Trophoblast cell (in vitro differentiated cells and primary cell): ENCODE data around the gene TIGAR.
A peak's percentile ranks its signal among the peaks of the same experiment; 100 is the strongest.

Experiments used
- DNase-seq, 2 donors: peaks; one replicate each; pipeline ENCODE4 v3.0.0-alpha.2; 2016
- H2AFZ ChIP-seq: 2 replicates; pipeline ENCODE4 v1.6.1; 2013; ENCODE audit warnings: low read length, moderate library complexity, mild to moderate bottlenecking; ENCODE audit not compliant: insufficient read depth, poor library complexity
- H2AK5ac ChIP-seq: 2 replicates; pipeline ENCODE4 v1.6.1; 2013; ENCODE audit warnings: mild to moderate bottlenecking, low read length
- H2BK120ac ChIP-seq: 2 replicates; pipeline ENCODE4 v1.6.1; 2013; ENCODE audit warnings: low read length, mild to moderate bottlenecking, moderate library complexity; ENCODE audit not compliant: insufficient read depth, poor library complexity
- H2BK12ac ChIP-seq: 2 replicates; pipeline ENCODE4 v1.6.1; 2013; ENCODE audit warnings: mild to moderate bottlenecking, low read length, moderate library complexity
- H2BK5ac ChIP-seq: 2 replicates; pipeline ENCODE4 v1.6.1; 2013; ENCODE audit warnings: low read length, low read depth, moderate library complexity, mild to moderate bottlenecking; ENCODE audit not compliant: poor library complexity
- H3K14ac ChIP-seq: 2 replicates; pipeline ENCODE4 v1.6.1; 2013; ENCODE audit warnings: mild to moderate bottlenecking, low read length
- H3K18ac ChIP-seq: 2 replicates; pipeline ENCODE4 v1.6.1; 2013; ENCODE audit warnings: mild to moderate bottlenecking, low read length
- H3K23ac ChIP-seq: 2 replicates; pipeline ENCODE4 v1.6.1; 2013; ENCODE audit warnings: low read length
- H3K27ac ChIP-seq: 2 replicates; pipeline ENCODE4 v1.5.1; 2013; ENCODE audit warnings: low read depth, mild to moderate bottlenecking, inconsistent platforms, low read length, moderate library complexity
- H3K27me3 ChIP-seq: 2 replicates; pipeline ENCODE4 v1.6.1; 2013; ENCODE audit warnings: inconsistent platforms, mild to moderate bottlenecking, low read length, moderate library complexity; ENCODE audit not compliant: insufficient read depth
- H3K36me3 ChIP-seq, 2 experiments: 1 replicate in 1 of 2; 2 replicates in 1 of 2; pipeline ENCODE4 v1.6.1; 2013; ENCODE audit warnings: low read length in 2 of 2, mild to moderate bottlenecking in 2 of 2, moderate library complexity in 1 of 2; ENCODE audit not compliant: insufficient read depth in 2 of 2, control insufficient read depth in 1 of 2
- H3K4ac ChIP-seq: 2 replicates; pipeline ENCODE4 v1.6.1; 2013; ENCODE audit warnings: low read depth, mild to moderate bottlenecking, low read length, moderate library complexity
- H3K4me1 ChIP-seq, 2 experiments: 1 replicate in 1 of 2; 2 replicates in 1 of 2; pipeline ENCODE4 v1.6.1; 2013; ENCODE audit warnings: low read length in 2 of 2, mild to moderate bottlenecking in 2 of 2, moderate library complexity in 1 of 2; ENCODE audit not compliant: insufficient read depth in 2 of 2, control insufficient read depth in 1 of 2
- H3K4me2 ChIP-seq: 2 replicates; pipeline ENCODE4 v1.6.1; 2013; ENCODE audit warnings: inconsistent platforms, mild to moderate bottlenecking, low read length, moderate library complexity
- H3K4me3 ChIP-seq: 2 replicates; pipeline ENCODE4 v1.5.1; 2013; ENCODE audit warnings: mild to moderate bottlenecking, low read depth, low read length, inconsistent platforms
- H3K79me1 ChIP-seq: one replicate; pipeline ENCODE4 v1.6.1; 2013; ENCODE audit warnings: low read length
- H3K79me2 ChIP-seq: 2 replicates; pipeline ENCODE4 v1.6.1; 2013; ENCODE audit warnings: low read length, mild to moderate bottlenecking; ENCODE audit not compliant: control insufficient read depth, insufficient read depth, poor library complexity
- H3K9ac ChIP-seq: 2 replicates; pipeline ENCODE4 v1.6.1; 2013; ENCODE audit warnings: mild to moderate bottlenecking, low read length
- H3K9me3 ChIP-seq: 2 replicates; pipeline ENCODE4 v1.6.1; 2013; ENCODE audit warnings: low read depth, mild to moderate bottlenecking, control low read depth, inconsistent platforms, low read length; ENCODE audit not compliant: insufficient read depth
- H4K12ac ChIP-seq: 2 replicates; pipeline ENCODE4 v1.6.1; 2013; ENCODE audit warnings: low read depth, mild to moderate bottlenecking, low read length, moderate library complexity
- H4K8ac ChIP-seq: 2 replicates; pipeline ENCODE4 v1.6.1; 2013; ENCODE audit warnings: low read depth, mild to moderate bottlenecking, low read length, moderate library complexity
- H4K91ac ChIP-seq: one replicate; pipeline ENCODE4 v1.6.1; 2013; ENCODE audit warnings: low read depth, mild to moderate bottlenecking, low read length, moderate library complexity
- WGBS: extraction: QIAGEN DNeasy Blood & Tissue Kit; methylation state at CpG from one replicate; pipeline ENCODE4 v1.1.7; 2013; ENCODE audit warnings: missing lambda C conversion rate; ENCODE audit not compliant: insufficient read length, insufficient coverage; ENCODE audit errors: extremely low coverage; 5-methylcytosine and 5-hydroxymethylcytosine counted together

Gene TIGAR

DNA sequence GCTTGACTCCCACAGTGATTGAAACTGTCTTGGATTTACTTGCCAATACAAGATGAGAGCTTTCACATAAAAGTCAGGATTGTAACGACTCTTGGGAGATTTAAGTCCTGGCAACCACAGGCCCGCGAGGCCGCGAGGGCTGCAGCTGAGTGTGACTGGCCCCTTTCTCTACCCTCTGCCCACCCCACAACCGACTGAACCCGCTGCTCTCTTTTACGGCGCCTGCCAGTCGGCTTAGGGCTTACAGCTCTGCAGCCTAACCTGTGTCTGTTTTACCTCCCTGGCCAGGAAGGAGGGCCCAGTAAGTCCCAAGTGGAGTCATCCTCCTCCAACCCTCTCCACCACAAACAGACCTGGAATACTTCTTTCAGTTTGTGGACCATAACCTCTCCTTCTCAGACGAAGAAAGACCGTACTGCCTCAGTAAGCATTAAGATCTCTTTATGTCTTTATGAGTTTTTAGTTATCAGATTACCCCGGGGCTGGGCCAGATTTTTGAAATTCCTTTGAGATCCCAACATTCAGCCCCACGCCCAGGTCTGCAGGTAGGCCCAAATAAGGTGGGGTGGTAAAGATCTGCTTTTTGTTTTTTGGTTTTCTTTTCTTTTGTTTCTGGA lies 12.6 kb upstream of the TIGAR start:
- Histone ChIP-seq H4K12ac (no peak overlapping the region), H3K4me2 (peak overlapping the region; percentile 18), H2BK120ac (no peak overlapping the region), H3K4ac (no peak overlapping the region), H3K27ac (peak overlapping the region; percentile 76), H3K36me3 (peaks cover 12 to 14% of the 10 kb centered on the region in 2 experiments), H2AK5ac (no peak overlapping the region), H2AFZ (peak overlapping the region; percentile 12), H2BK5ac (peak overlapping the region; percentile 19), H4K91ac (peak overlapping the region; percentile 60), H3K4me1 (peaks cover 6 to 9% of the 10 kb centered on the region in 2 experiments), H2BK12ac (no peak overlapping the region), H3K9ac (no peak overlapping the region), H3K27me3 (no peaks in the 10 kb centered on the region), H3K4me3 (no peak overlapping the region), H3K18ac (no peak overlapping the region), H4K8ac (peak overlapping the region; percentile 31), H3K79me2 (no peaks in the 10 kb centered on the region), H3K14ac (peak overlapping the region; percentile 16), H3K79me1 (peaks cover 10% of the 10 kb centered on the region), H3K23ac (no peak overlapping the region), H3K9me3 (no peaks in the 10 kb centered on the region)
- no CpG with 5 or more reads among the region's 14 CpGs for WGBS
- DNase-seq = peak in 1 of 2 donors; percentile 49

DNA sequence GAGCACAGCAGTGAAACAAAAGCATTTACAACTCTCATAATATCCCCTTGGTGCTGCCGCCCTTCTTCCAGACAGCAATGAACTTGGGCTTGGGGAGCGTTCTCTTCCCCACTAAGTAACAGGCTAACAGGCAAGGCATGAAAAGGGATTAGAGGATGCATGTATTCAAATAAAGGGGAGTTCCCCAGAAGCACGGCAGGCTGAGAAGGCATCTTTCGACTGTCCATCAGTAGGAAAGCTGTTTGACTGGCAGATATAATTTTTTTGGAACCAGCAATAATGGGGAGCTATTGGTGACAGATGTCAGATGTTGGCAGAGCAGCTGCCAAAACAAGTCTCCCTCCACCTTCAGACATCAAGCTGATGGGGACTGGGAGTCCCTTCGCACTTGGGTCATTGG lies 9.2 kb upstream of the TIGAR start:
- H2AK5ac ChIP-seq = no peak overlapping the region
- no peak overlapping the region for H3K14ac ChIP-seq
- H3K4me1 ChIP-seq = peaks cover 6 to 9% of the 10 kb centered on the region in 2 experiments
- H3K9me3 ChIP-seq = no peaks in the 10 kb centered on the region
- no peak overlapping the region for H2AFZ ChIP-seq
- no peak overlapping the region for H3K27ac ChIP-seq
- H3K9ac ChIP-seq = no peak overlapping the region
- H3K4me3 ChIP-seq = no peak overlapping the region
- H3K4me2 ChIP-seq = no peak overlapping the region
- no peak overlapping the region for H4K12ac ChIP-seq
- no peak overlapping the region for H2BK120ac ChIP-seq
- H4K91ac ChIP-seq = no peak overlapping the region
- H2BK5ac ChIP-seq = no peak overlapping the region
- H4K8ac ChIP-seq = no peak overlapping the region
- no CpG with 5 or more reads among the region's 5 CpGs for WGBS
- no peak overlapping the region for H3K18ac ChIP-seq
- H2BK12ac ChIP-seq = no peak overlapping the region
- H3K36me3 ChIP-seq = peaks cover 0 to 2% of the 10 kb centered on the region in 2 experiments
- H3K27me3 ChIP-seq = no peaks in the 10 kb centered on the region
- H3K79me1 ChIP-seq = peaks cover 10% of the 10 kb centered on the region
- no peaks in the 10 kb centered on the region for H3K79me2 ChIP-seq
- no peak for DNase-seq
- H3K23ac ChIP-seq = no peak overlapping the region
- H3K4ac ChIP-seq = no peak overlapping the region

GRCh38 chr12:4312251-4312650 lies 8.8 kb upstream of the TIGAR start:
- H3K4me3 ChIP-seq = no peak overlapping the region
- H3K4me1 ChIP-seq = peaks cover 6 to 9% of the 10 kb centered on the region in 2 experiments
- WGBS = no CpG with 5 or more reads among the region's 2 CpGs
- no peak overlapping the region for H3K27ac ChIP-seq
- H3K14ac ChIP-seq = no peak overlapping the region
- no peak overlapping the region for H2AFZ ChIP-seq
- no peak overlapping the region for H2BK12ac ChIP-seq
- no peak overlapping the region for H3K23ac ChIP-seq
- H2AK5ac ChIP-seq = no peak overlapping the region
- no peak overlapping the region for H4K91ac ChIP-seq
- no peak overlapping the region for H2BK5ac ChIP-seq
- H3K4ac ChIP-seq = no peak overlapping the region
- peaks cover 0 to 2% of the 10 kb centered on the region in 2 experiments for H3K36me3 ChIP-seq
- DNase-seq = no peak
- no peak overlapping the region for H3K18ac ChIP-seq
- H3K79me1 ChIP-seq = peaks cover 10% of the 10 kb centered on the region
- H2BK120ac ChIP-seq = no peak overlapping the region
- H4K8ac ChIP-seq = no peak overlapping the region
- H3K27me3 ChIP-seq = no peaks in the 10 kb centered on the region
- H3K9me3 ChIP-seq = no peaks in the 10 kb centered on the region
- H3K79me2 ChIP-seq = no peaks in the 10 kb centered on the region
- H3K9ac ChIP-seq = no peak overlapping the region
- H4K12ac ChIP-seq = no peak overlapping the region
- no peak overlapping the region for H3K4me2 ChIP-seq

DNA sequence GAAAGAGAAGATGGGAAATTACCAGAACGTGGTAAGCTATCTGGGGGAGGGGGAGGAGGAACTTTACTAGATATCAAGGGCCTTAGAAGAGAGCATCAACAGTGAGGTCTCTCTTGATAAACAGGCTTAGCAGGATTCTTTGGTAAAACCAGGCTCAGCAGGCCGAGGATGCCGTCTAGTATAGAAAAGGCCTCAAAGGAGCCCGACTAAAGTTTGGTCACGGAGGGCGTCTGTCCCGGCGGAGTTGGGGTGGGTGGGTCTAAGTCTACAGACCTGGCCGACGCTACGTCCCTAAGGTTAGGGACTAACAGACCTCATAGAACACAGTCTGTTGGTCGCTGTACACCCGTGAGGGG lies 538 bp upstream of the TIGAR start:
- no peaks in the 10 kb centered on the region for H3K27me3 ChIP-seq
- H4K12ac ChIP-seq = peak overlapping the region; percentile 46
- H3K4ac ChIP-seq = no peak overlapping the region
- peak overlapping the region; percentile 12 for H2AFZ ChIP-seq
- H4K91ac ChIP-seq = peak overlapping the region; percentile 53
- H3K14ac ChIP-seq = peak overlapping the region; percentile 49
- H3K4me1 ChIP-seq = peaks cover 2 to 4% of the 10 kb centered on the region in 2 experiments
- peak overlapping the region; percentile 71 for H3K27ac ChIP-seq
- H3K36me3 ChIP-seq = peaks cover 4 to 5% of the 10 kb centered on the region in 2 experiments
- no CpG with 5 or more reads among the region's 13 CpGs for WGBS
- H3K18ac ChIP-seq = peak overlapping the region; percentile 41
- H2BK5ac ChIP-seq = peak overlapping the region; percentile 49
- no peak overlapping the region for H2BK120ac ChIP-seq
- peak overlapping the region; percentile 11 for H3K9ac ChIP-seq
- H4K8ac ChIP-seq = peak overlapping the region; percentile 85
- no peaks in the 10 kb centered on the region for H3K9me3 ChIP-seq
- peaks cover 9% of the 10 kb centered on the region for H3K79me2 ChIP-seq
- H2AK5ac ChIP-seq = no peak overlapping the region
- H2BK12ac ChIP-seq = no peak overlapping the region
- peaks cover 8% of the 10 kb centered on the region for H3K79me1 ChIP-seq
- no peak overlapping the region for H3K23ac ChIP-seq
- DNase-seq = peak; percentile 68 to 74
- H3K4me3 ChIP-seq = peak overlapping the region; percentile 70
- H3K4me2 ChIP-seq = peak overlapping the region; percentile 63
